Activated naive CD4-positive, alpha-beta T cell treated with anti-CD3 and anti-CD28 coated beads for 36 hours (primary cell): ENCODE measurements around the gene OGDH. TPM values are rescaled to one million over a fixed set of nuclear protein-coding genes. Genes with fewer than 3 reads are reported as not detected.

Experiments
- CTCF ChIA-PET: fragments of 350-600 bp; sonication (Branson Sonifier 250); formaldehyde crosslinking; loops from one replicate; lab custom pipeline; 2021; ENCODE audit warnings: antibody characterized with exemption; lab: Charles Lee
- DNase-seq: peaks from one replicate; pipeline ENCODE4 v3.0.0-alpha.2; 2020
- H3K27ac Mint-ChIP-seq: one replicate; pipeline ENCODE4 v1.8.0; 2021; ENCODE audit warnings: mild to moderate bottlenecking, mixed read lengths
- H3K27me3 Mint-ChIP-seq: one replicate; pipeline ENCODE4 v1.8.0; 2021; ENCODE audit warnings: low read depth, mixed read lengths
- H3K36me3 Mint-ChIP-seq: one replicate; pipeline ENCODE4 v1.8.0; 2021; ENCODE audit warnings: low read depth, mixed read lengths
- H3K4me1 Mint-ChIP-seq: one replicate; pipeline ENCODE4 v1.8.0; 2021; ENCODE audit warnings: low read depth, mixed read lengths
- H3K4me3 Mint-ChIP-seq: one replicate; pipeline ENCODE4 v1.8.0; 2021; ENCODE audit warnings: mild to moderate bottlenecking, moderate library complexity, mixed read lengths
- H3K9me3 Mint-ChIP-seq: one replicate; pipeline ENCODE4 v1.8.0; 2021; ENCODE audit warnings: mixed read lengths
- intact Hi-C: fragments of 100-400 bp; cut with micrococcal nuclease; formaldehyde crosslinking; loops from one replicate; pipeline ENCODE4 v1.15.1; 2023
- total RNA-seq, 2 experiments: library from RNA; stranded (reverse); gene quantifications; one replicate each; pipeline ENCODE4 v1.2.3, GENCODE V29; 2021

Gene OGDH
- total RNA-seq, 2 experiments from 2014 or later = 73.9 to 78.4 TPM

GRCh38 chr7:44665531-44666213 lies 59.2 kb downstream of the OGDH start:
- CTCF ChIA-PET = no interaction called here
- no peaks in the 10 kb centered on the region for H3K4me1 Mint-ChIP-seq

GRCh38 chr7:44666566-44666965 lies 60.1 kb downstream of the OGDH start:
- CTCF ChIA-PET = no interaction called here
- Mint-ChIP-seq H3K27ac (no peak overlapping the region), H3K4me1 (no peaks in the 10 kb centered on the region), H3K36me3 (peaks cover 25% of the 10 kb centered on the region), H3K9me3 (peaks cover 2% of the 10 kb centered on the region), H3K27me3 (no peaks in the 10 kb centered on the region), H3K4me3 (no peak overlapping the region)
- intact Hi-C loops = no loop called here
- no peak for DNase-seq

More at GRCh38 chr7:44665531-44666213, 59.2 kb downstream of the OGDH start:
- Mint-ChIP-seq H3K36me3 (peaks cover 29% of the 10 kb centered on the region), H3K9me3 (peaks cover 7% of the 10 kb centered on the region), H3K4me3 (no peak overlapping the region), H3K27me3 (no peaks in the 10 kb centered on the region), H3K27ac (no peak overlapping the region)
- no peak for DNase-seq
- intact Hi-C loops = no loop called here

GRCh38 chr7:44667190-44667589 lies 60.8 kb downstream of the OGDH start:
- no peak for DNase-seq
- intact Hi-C loops = no loop called here
- Mint-ChIP-seq H3K36me3 (peaks cover 23% of the 10 kb centered on the region), H3K27ac (no peak overlapping the region), H3K27me3 (no peaks in the 10 kb centered on the region), H3K4me3 (no peak overlapping the region), H3K4me1 (no peaks in the 10 kb centered on the region), H3K9me3 (peaks cover under 1% of the 10 kb centered on the region)
- CTCF ChIA-PET = interaction anchor here (0.6 kb wide), 1 partner anchor 65 kb away, joined by 3 read pairs; no protein-coding TSS in a partner anchor

- no peak overlapping the region for H3K27ac Mint-ChIP-seq
- no peak overlapping the region for H3K4me3 Mint-ChIP-seq
- intact Hi-C loops = no loop called here
- CTCF ChIA-PET = no interaction called here
- H3K4me1 Mint-ChIP-seq = no peaks in the 10 kb centered on the region
- H3K9me3 Mint-ChIP-seq = no peaks in the 10 kb centered on the region
- H3K27me3 Mint-ChIP-seq = no peaks in the 10 kb centered on the region
- H3K36me3 Mint-ChIP-seq = peaks cover 19% of the 10 kb centered on the region
- DNase-seq = no peak
These were observed 64.6 kb downstream of the OGDH start for GRCh38 chr7:44671069-44671468.

GRCh38 chr7:44673324-44673723 lies 66.9 kb downstream of the OGDH start:
- no peak overlapping the region for H3K27ac Mint-ChIP-seq
- peaks cover 14% of the 10 kb centered on the region for H3K36me3 Mint-ChIP-seq
- intact Hi-C loops = no loop called here
- no peak for DNase-seq
- H3K9me3 Mint-ChIP-seq = no peaks in the 10 kb centered on the region
- H3K27me3 Mint-ChIP-seq = no peaks in the 10 kb centered on the region
- no peaks in the 10 kb centered on the region for H3K4me1 Mint-ChIP-seq
- CTCF ChIA-PET = no interaction called here
- no peak overlapping the region for H3K4me3 Mint-ChIP-seq

- H3K36me3 Mint-ChIP-seq = peaks cover 13% of the 10 kb centered on the region
- H3K27ac Mint-ChIP-seq = no peak overlapping the region
- H3K4me1 Mint-ChIP-seq = no peaks in the 10 kb centered on the region
- CTCF ChIA-PET = no interaction called here
- intact Hi-C loops = no loop called here
- no peaks in the 10 kb centered on the region for H3K27me3 Mint-ChIP-seq
- no peak overlapping the region for H3K4me3 Mint-ChIP-seq
- no peaks in the 10 kb centered on the region for H3K9me3 Mint-ChIP-seq
- DNase-seq = no peak
These were observed 67.3 kb downstream of the OGDH start for GRCh38 chr7:44673771-44674170.

GRCh38 chr7:44674381-44674780 lies 68.0 kb downstream of the OGDH start:
- Mint-ChIP-seq H3K4me3 (no peak overlapping the region), H3K27ac (peak overlapping the region; percentile 28), H3K9me3 (no peaks in the 10 kb centered on the region), H3K4me1 (no peaks in the 10 kb centered on the region), H3K36me3 (peaks cover 15% of the 10 kb centered on the region), H3K27me3 (no peaks in the 10 kb centered on the region)
- DNase-seq = no peak
- CTCF ChIA-PET = no interaction called here
- intact Hi-C loops = no loop called here

GRCh38 chr7:44676776-44677175 lies 70.3 kb downstream of the OGDH start:
- no peak overlapping the region for H3K4me3 Mint-ChIP-seq
- no peaks in the 10 kb centered on the region for H3K27me3 Mint-ChIP-seq
- no peak overlapping the region for H3K27ac Mint-ChIP-seq
- peaks cover 21% of the 10 kb centered on the region for H3K36me3 Mint-ChIP-seq
- H3K4me1 Mint-ChIP-seq = no peaks in the 10 kb centered on the region
- no peak for DNase-seq
- H3K9me3 Mint-ChIP-seq = no peaks in the 10 kb centered on the region
- CTCF ChIA-PET = no interaction called here
- intact Hi-C loops = no loop called here

- no peaks in the 10 kb centered on the region for H3K27me3 Mint-ChIP-seq
- no peak for DNase-seq
- CTCF ChIA-PET = interaction anchor here (0.7 kb wide), 1 partner anchor 295 kb away, joined by 4 read pairs; no protein-coding TSS in a partner anchor
- no peaks in the 10 kb centered on the region for H3K4me1 Mint-ChIP-seq
- H3K27ac Mint-ChIP-seq = no peak overlapping the region
- peaks cover 24% of the 10 kb centered on the region for H3K36me3 Mint-ChIP-seq
- intact Hi-C loops = no loop called here
- H3K9me3 Mint-ChIP-seq = no peaks in the 10 kb centered on the region
- H3K4me3 Mint-ChIP-seq = no peak overlapping the region
These were observed 71.7 kb downstream of the OGDH start for GRCh38 chr7:44678101-44678470.

GRCh38 chr7:44678471-44679179 lies 72.2 kb downstream of the OGDH start:
- Mint-ChIP-seq H3K27ac (no peak overlapping the region), H3K4me1 (no peaks in the 10 kb centered on the region), H3K36me3 (peaks cover 23% of the 10 kb centered on the region), H3K9me3 (no peaks in the 10 kb centered on the region), H3K4me3 (no peak overlapping the region), H3K27me3 (no peaks in the 10 kb centered on the region)
- intact Hi-C loops = no loop called here
- CTCF ChIA-PET = no interaction called here
- DNase-seq = no peak

- no peaks in the 10 kb centered on the region for H3K9me3 Mint-ChIP-seq
- CTCF ChIA-PET = no interaction called here
- no peak overlapping the region for H3K27ac Mint-ChIP-seq
- no peaks in the 10 kb centered on the region for H3K4me1 Mint-ChIP-seq
- intact Hi-C loops = no loop called here
- peaks cover 21% of the 10 kb centered on the region for H3K36me3 Mint-ChIP-seq
- H3K4me3 Mint-ChIP-seq = no peak overlapping the region
- H3K27me3 Mint-ChIP-seq = no peaks in the 10 kb centered on the region
- no peak for DNase-seq
These were observed 75.2 kb downstream of the OGDH start for GRCh38 chr7:44681645-44682044.

- H3K4me1 Mint-ChIP-seq = peaks cover 7% of the 10 kb centered on the region
- H3K27ac Mint-ChIP-seq = no peak overlapping the region
- H3K4me3 Mint-ChIP-seq = no peak overlapping the region
- H3K9me3 Mint-ChIP-seq = peaks cover 2% of the 10 kb centered on the region
- CTCF ChIA-PET = interaction anchor here (0.8 kb wide), 1 partner anchor 120 kb away, joined by 3 read pairs; no protein-coding TSS in a partner anchor
- no peaks in the 10 kb centered on the region for H3K27me3 Mint-ChIP-seq
- peaks cover 26% of the 10 kb centered on the region for H3K36me3 Mint-ChIP-seq
- DNase-seq = no peak
- intact Hi-C loops = no loop called here
These were observed 79.3 kb downstream of the OGDH start for GRCh38 chr7:44685723-44686122.

GRCh38 chr7:44689427-44689826 lies 83.0 kb downstream of the OGDH start:
- H3K9me3 Mint-ChIP-seq = peaks cover 2% of the 10 kb centered on the region
- no peaks in the 10 kb centered on the region for H3K27me3 Mint-ChIP-seq
- no peak for DNase-seq
- intact Hi-C loops = no loop called here
- CTCF ChIA-PET = interaction anchor here (0.6 to 1.2 kb wide), 3 partner anchors 33 to 124 kb away, joined by 3 to 5 read pairs (median 3); no protein-coding TSS in a partner anchor
- no peak overlapping the region for H3K4me3 Mint-ChIP-seq
- peaks cover 7% of the 10 kb centered on the region for H3K4me1 Mint-ChIP-seq
- H3K36me3 Mint-ChIP-seq = peaks cover 16% of the 10 kb centered on the region
- H3K27ac Mint-ChIP-seq = no peak overlapping the region
